ENCODE data around the gene IFITM5.

- TF ChIP-seq CTCF (IDR thresholded peaks at IDR 0.05) (no peak), POLR2AphosphoS5 (IDR thresholded peaks at IDR 0.05) (no peak), POLR2A (IDR thresholded peaks at IDR 0.05) (no peak)
Measured at GRCh38 chr11:303363-303762, 4.0 kb upstream of the IFITM5 start.

Measured in breast epithelium (tissue), 3 donors.